Hepatocyte (in vitro differentiated cells): ENCODE data around the gene SPIRE1.

Experiments
- CTCF ChIP-seq: fragments of 200-600 bp; sonication (generic); IDR thresholded peaks from 2 replicates; pipeline ENCODE4 v1.5.1; 2016; ENCODE audit warnings: antibody characterized with exemption, mild to moderate bottlenecking; ENCODE audit not compliant: poor library complexity
- EZH2 ChIP-seq: fragments of 200-600 bp; sonication (generic); IDR thresholded peaks from 2 replicates; pipeline ENCODE4 v1.6.1; 2016; ENCODE audit warnings: antibody characterized with exemption, mild to moderate bottlenecking, borderline replicate concordance
- EZH2phosphoT487 ChIP-seq: fragments of 200-600 bp; sonication (generic); IDR thresholded peaks from one replicate; pipeline ENCODE4 v1.6.1; 2018; ENCODE audit warnings: antibody characterized with exemption, mild to moderate bottlenecking, low read depth, moderate library complexity; ENCODE audit not compliant: unreplicated experiment, severe bottlenecking

GRCh38 chr18:12585218-12585617, 72.7 kb downstream of the SPIRE1 start:
- TF ChIP-seq CTCF (no peak), EZH2phosphoT487 (no peak), EZH2 (no peak)
